Measurements from ENCODE around the gene KLK15.
A peak's percentile ranks its signal among the peaks of the same experiment; 100 is the strongest.
"Not testable (repeated sequence)": the region's sequence is repeated elsewhere in the genome, so short reads cannot be mapped to it uniquely, and the experiment has no call there.

The KLK15 gene

DNA sequence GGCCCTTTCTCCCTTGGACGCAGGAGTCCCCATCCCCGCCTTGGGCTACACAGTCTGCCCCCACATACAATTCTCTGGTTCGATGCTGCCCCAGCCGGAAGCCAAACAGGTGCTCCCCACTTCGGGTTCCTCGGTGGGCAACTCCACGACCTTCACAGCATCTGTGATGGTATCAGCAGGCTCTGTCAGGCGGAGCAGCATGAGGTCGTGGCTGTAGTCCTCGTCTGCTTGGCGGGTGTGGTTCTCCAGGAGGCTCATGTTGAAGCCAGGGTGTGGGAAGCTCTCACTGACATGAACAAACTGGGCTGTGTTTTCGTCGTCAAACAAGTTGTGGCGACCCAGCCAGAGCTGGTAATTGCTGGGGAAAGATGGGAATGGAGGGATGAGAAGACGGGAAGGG lies 13.3 kb downstream of the KLK15 start:
- DNase-seq, result no peak

GRCh38 chr19:50819636-50820035 lies 13.7 kb downstream of the KLK15 start:
- no peak for DNase-seq

GRCh38 chr19:50818859-50819472 lies 14.4 kb downstream of the KLK15 start:
- no peak for DNase-seq

DNA sequence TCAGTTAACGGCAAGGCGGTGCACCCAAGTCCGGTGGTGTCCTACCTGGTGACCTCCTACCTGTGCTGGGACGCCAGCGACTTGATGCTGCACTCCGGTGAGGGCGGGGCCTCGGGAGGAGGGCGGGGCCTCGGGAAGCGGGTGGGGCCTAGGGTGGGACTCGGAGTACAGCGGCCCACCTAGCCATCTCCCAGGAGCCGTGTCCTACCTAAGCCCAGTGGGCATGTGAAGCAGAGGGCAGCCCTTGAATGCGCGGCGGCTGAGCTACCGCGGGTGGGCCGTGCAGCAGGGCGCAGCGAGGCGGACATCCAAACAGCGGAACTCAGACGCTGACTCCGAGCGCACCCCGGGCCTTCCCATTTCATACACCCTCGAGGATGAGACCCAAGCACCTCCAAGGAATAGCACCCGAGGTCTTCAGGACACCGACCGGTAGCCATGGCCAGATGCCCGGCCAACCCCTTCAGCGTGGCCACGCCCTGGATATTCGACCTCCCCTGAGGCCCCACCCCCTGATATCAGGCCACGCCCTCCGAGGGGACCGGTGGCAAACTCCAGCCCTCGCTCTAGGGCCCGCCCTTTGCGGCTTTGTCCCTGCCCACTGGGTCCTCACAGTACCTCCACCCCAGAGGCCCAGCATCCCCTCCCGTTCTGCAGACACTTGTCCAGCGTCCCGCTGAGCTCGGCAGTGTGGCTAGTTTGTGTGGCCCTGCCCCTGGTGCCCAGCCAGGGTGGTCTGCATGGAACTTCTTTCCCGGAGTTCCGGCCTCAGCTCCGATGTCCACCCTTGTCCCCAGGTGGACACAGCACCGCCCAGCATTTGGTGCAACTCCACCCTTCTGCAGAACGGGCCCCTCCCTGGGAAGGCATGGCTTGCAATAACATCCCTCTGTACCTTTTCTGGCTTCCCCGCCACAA lies 15.2 kb downstream of the KLK15 start:
- DNase-seq, result no peak

GRCh38 chr19:50815439-50815838 lies 17.9 kb downstream of the KLK15 start:
- no peak for DNase-seq

- no peak for DNase-seq
Measured at GRCh38 chr19:50814883-50815282, 18.5 kb downstream of the KLK15 start.

DNA sequence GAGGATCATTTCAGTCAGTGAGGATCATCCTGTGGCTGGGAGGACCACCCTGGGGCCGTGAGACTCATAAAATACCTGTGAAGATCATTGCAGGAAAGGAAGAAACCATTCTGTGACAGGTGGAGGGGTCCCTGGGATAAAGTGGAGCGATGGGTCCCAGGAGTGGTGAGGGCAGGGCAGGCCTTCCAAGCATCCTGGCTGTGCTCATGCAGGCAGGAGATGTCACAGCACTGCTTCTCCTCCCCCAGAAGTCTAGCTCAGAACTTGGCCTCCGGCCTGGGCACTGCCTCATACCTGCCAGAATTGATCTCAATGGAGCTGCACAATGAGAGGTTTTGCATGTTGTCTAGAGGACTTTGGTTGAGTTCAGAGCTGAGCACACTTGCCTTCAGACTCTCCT lies 20.9 kb downstream of the KLK15 start:
- no peak for DNase-seq

- DNase-seq, result not testable (repeated sequence)
Measured at GRCh38 chr19:50811622-50812238, 21.6 kb downstream of the KLK15 start.

DNA sequence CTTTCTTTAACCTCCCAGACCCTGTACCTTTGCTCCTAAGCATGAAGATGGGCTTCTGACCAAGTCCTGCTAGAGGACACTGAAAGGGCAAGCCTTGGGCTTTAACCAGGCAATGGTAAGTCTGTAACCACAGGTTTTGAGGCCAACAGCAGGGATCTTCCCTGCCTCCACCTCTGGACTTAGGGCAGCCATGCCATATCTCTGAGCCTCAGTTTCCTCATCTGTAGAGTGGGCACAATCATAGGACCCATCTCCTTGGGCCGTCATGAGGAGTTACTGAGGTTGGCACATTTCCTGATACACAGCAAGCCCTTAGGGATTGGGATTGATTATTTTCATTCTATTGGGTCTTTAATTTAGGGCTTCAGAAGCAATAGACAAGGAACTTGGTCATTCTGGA lies 24.5 kb downstream of the KLK15 start:
- DNase-seq, result no peak

DNA sequence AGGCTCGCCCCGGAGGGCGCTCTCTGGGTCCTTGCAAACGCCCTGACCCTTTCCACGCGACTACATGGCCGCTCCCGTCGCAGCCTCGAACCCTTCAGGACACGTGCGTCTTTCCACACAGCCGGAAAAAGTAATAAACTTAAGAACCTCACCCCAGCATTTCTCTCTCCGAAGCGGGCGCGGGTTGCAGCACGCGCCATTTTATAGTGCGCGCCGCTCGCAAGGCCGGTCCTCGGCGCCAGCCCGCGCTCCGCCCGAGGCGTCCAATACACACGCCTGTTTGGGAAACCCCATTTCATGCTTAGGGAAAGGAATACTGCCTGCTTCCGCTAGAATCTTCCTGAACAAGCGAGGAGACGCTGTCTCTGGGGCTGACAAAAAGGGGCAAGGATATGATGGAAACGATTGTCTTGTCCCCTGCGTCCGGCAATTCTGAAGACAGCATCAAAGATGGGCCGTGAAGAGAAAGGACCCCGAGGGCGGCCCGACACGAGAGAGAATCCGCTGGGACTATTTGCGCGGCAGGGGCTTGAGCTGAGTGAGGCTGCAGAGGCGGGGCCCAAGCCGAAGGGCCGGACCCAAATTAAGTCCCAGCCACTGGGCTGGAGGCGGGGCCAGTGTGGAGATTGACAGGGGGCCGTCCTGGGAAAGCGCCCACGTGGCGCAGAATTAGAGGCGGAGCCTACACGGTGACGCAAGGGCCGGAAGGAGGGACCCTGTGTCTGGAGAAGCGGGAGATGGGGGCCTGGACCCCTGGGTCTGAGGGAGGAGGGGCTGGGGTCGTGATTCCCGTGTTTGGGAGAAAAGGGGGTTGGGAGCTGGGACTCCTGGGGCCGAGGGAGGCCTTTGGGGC lies 28.7 kb downstream of the KLK15 start:
- DNase-seq, result peak; percentile 99

- DNase-seq, result peak; percentile 66
Measured at GRCh38 chr19:50803633-50804419, 29.5 kb downstream of the KLK15 start.

- DNase-seq, result no peak
Measured at GRCh38 chr19:50801107-50801506, 32.3 kb downstream of the KLK15 start.

GRCh38 chr19:50799547-50799851 lies 33.9 kb downstream of the KLK15 start:
- DNase-seq, result no peak

DNA sequence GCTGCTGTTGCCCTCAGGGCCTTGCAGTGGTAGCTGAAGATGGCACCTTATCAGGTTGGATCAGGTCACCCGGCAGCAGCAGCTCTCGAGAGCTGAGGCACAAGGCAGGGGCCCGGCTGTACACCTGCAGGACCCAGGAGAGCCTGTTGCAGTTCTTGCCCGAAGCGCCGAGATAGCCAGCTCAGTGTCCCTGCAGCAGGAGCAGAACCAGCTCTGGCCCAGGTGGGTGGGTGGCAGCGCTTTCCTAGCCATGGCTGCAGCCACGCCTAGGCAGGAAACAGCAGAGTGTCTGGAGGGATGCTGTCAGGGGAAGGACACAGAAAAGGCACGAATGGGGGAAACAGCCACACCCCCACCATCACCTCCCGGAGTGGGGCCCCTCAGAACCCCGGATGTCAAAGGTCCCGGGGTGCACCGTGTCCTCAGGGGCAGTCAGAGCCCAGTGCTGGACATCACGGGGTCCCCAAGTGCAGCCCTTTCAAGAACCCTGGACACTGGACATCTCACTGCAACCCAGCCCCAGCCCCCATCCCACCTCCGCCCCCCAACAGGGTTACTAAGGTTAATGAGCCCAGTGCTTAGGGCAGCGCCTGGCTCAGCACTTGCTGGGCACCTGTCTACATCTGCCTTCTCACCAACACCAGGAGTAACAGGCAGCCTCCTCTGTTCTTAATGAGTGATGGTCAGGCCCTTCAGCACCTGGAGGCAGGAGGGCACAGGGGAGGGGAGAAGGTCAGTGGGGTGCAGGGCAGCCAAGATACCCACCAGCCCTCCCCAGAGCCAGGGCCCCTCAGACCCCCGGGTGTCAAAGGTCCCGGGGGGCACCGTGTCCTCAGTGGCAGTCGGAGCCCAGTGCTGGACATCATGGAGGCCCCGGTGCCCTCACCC lies 34.5 kb downstream of the KLK15 start:
- no peak for DNase-seq

DNA sequence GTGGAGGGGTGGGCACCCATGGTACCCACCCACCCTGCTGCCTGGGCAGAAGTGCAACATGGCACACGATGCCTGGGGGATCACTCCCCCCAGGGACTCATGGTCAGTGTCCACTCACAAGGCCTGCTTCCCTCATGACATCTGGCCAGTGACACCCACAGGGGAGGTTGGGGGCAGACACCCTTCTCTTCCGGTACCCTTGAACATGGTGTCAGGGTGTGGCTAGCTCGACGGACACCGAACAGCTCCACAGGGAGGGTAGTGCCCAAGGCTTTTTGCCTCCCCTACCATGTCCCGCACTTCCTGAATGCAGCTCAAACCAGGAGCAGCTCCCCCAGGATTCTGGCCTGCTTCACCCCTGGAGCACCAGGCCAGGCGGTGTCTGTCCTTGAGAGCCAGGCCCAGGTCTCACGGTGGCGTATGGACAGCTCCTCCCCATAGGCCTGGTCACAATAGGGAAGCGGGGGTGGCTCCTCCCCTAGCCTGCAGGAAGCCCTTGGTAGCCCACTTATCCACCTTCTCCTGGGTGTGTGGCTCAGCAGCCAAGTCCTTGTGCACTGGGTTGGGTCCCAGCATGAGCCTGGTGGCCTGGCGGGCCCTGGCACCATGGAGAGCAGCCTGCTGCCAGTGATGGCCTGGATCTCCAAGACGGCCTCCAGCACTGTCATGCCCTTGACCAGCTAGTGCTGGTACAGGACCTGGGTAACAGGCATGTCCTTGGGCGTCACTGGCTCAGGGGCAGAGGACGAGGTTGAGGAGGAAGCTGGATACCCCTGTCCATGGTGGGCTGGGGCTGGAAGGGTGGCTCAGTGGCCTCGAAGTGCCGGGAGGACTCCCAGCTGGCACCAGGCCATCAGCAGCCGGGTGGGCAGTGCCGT lies 35.4 kb downstream of the KLK15 start:
- DNase-seq, result no peak

- no peak for DNase-seq
Measured at GRCh38 chr19:50797429-50797780, 36.0 kb downstream of the KLK15 start.

GRCh38 chr19:50796634-50797428 lies 36.5 kb downstream of the KLK15 start:
- DNase-seq, result no peak

DNA sequence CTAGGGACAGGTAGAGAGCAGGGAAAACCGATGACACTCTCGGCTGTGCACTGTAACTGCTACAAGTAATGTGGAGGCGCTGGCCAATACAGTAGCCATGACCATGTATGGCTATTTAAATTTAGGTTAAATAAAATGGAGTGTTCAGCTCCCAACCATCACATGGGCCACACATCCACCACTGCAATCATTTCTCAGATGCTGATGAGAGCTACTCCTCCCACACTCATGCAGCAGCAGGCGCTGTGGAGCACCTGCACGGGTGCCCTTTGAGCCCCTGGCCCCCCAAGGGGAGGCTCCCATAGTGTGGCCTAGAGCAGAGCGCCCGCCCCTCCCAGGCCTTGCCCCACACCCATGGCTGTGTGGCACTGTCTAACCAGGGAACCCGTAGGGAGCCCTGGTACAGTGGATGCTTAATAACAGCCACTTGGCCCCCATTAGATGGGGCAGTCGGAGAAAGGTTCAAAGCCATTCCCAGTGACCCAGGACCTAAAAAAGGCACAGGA lies 37.2 kb downstream of the KLK15 start:
- DNase-seq, result no peak

GRCh38 chr19:50795664-50796073 lies 37.7 kb downstream of the KLK15 start:
- DNase-seq, result no peak
